K562 (cell line): ENCODE measurements around the gene GJC2. TPM values are rescaled to one million over a fixed set of nuclear protein-coding genes. Genes with fewer than 3 reads are reported as not detected.

Experiments
- ATAC-seq: fragments of 200-7000 bp; cut with Tn5 transposase; 3 replicates; pipeline ENCODE4 v1.9.1; 2020; ENCODE audit warnings: moderate library complexity
- BruUV-seq: library from RNA; stranded (reverse); fragments of 400-500 nt; replicated peaks from 2 replicates; lab custom pipeline; 2021; lab: Mats Ljungman, UMichigan
- CTCF ChIA-PET: fragments of 300-600 bp; formaldehyde crosslinking; extraction: SDS; loops from one replicate; lab custom pipeline; 2021; ENCODE audit warnings: low intra/inter-chr PET ratio; lab: Yijun Ruan, JAX
- POLR2A ChIA-PET: fragments of 300-600, 350-650 bp; sonication (Branson Sonifier 250); formaldehyde crosslinking; extraction: SDS; loops from one replicate; lab custom pipeline; 2021; ENCODE audit warnings: antibody characterized with exemption, inconsistent platforms; lab: Yijun Ruan, JAX
- DNase-seq, 4 experiments: peaks; one replicate each; pipeline versions ENCODE4 v3.0.0 to v3.0.0-alpha.2; 2011 to 2018; ENCODE audit warnings: low spot score in 3 of 4, mixed read lengths in 3 of 4; ENCODE audit errors: extremely low read depth in 1 of 4
- FAIRE-seq: peaks from 2 replicates; lab custom pipeline; 2011; peaks lifted over from hg19 to GRCh38; lab: Jason Lieb, UNC
- H2AFZ ChIP-seq: 2 replicates; pipeline ENCODE4 v1.6.0; 2011; ENCODE audit warnings: low read depth, low read length, control low read depth, inconsistent platforms
- H3K27ac ChIP-seq: fragments of 200-600 bp; 3 replicates; pipeline ENCODE4 v1.8.0; 2011; ENCODE audit warnings: low read depth, mild to moderate bottlenecking, control low read depth, inconsistent platforms, low read length, moderate library complexity, mixed read lengths; ENCODE audit errors: extremely low read depth
- H3K27me3 ChIP-seq, 2 experiments: fragments of 300-600 bp in 1 of 2; 2 replicates in 1 of 2; 3 replicates in 1 of 2; pipeline versions ENCODE4 v1.6.0 to v1.8.0; 2011; ENCODE audit warnings: inconsistent platforms in 2 of 2, low read length in 2 of 2, mild to moderate bottlenecking in 1 of 2, mixed read lengths in 1 of 2, moderate library complexity in 1 of 2; ENCODE audit not compliant: control insufficient read depth in 2 of 2, insufficient read depth in 2 of 2
- H3K36me3 ChIP-seq: fragments of 300-600 bp; 3 replicates; pipeline ENCODE4 v1.8.0; 2011; ENCODE audit warnings: mild to moderate bottlenecking, low read length, inconsistent platforms; ENCODE audit not compliant: control insufficient read depth, insufficient read depth
- H3K4me1 ChIP-seq, 2 experiments: fragments of 200-600 bp in 1 of 2; replicated peaks in 1 of 2; 2 replicates in 1 of 2; 3 replicates in 1 of 2; pipeline versions ENCODE4 v1.5.1 to v1.8.0; 2011; ENCODE audit warnings: inconsistent platforms in 2 of 2, low read length in 2 of 2, mild to moderate bottlenecking in 1 of 2, mixed read lengths in 1 of 2, moderate library complexity in 1 of 2; ENCODE audit not compliant: control insufficient read depth in 2 of 2, insufficient read depth in 2 of 2
- H3K4me2 ChIP-seq: 2 replicates; pipeline ENCODE4 v1.6.1; 2011; ENCODE audit warnings: low read length, control low read depth, inconsistent platforms, mixed read lengths; ENCODE audit not compliant: insufficient read depth
- H3K4me3 ChIP-seq: fragments of 200-600 bp; sonication (generic), shearing (Covaris generic); 2 replicates; pipeline ENCODE4 v1.5.1; 2016; ENCODE audit warnings: control low read depth, inconsistent platforms
- H3K79me2 ChIP-seq: fragments of 200-600 bp; 3 replicates; pipeline ENCODE4 v1.8.0; 2011; ENCODE audit warnings: low read length, inconsistent platforms; ENCODE audit not compliant: control insufficient read depth, insufficient read depth
- H3K9ac ChIP-seq, 2 experiments: 2 replicates each; pipeline versions ENCODE4 v1.6.0 to v1.6.1; 2011; ENCODE audit warnings: low read depth in 2 of 2, low read length in 2 of 2, control low read depth in 1 of 2, inconsistent platforms in 1 of 2, mild to moderate bottlenecking in 1 of 2, mixed read lengths in 1 of 2; ENCODE audit not compliant: insufficient read depth in 1 of 2
- H3K9me1 ChIP-seq: one replicate; pipeline ENCODE4 v1.6.0; 2011; ENCODE audit warnings: inconsistent platforms, mild to moderate bottlenecking, low read length, moderate library complexity; ENCODE audit not compliant: control insufficient read depth, insufficient read depth
- H3K9me3 ChIP-seq: replicated peaks from 2 replicates; pipeline ENCODE4 v1.5.1; 2011; ENCODE audit warnings: low read depth, low read length, inconsistent platforms; ENCODE audit not compliant: control insufficient read depth, insufficient read depth
- H4K20me1 ChIP-seq: replicated peaks from 2 replicates; pipeline ENCODE4 v1.6.1; 2011; ENCODE audit warnings: low read length, inconsistent platforms, mixed read lengths; ENCODE audit not compliant: control insufficient read depth, insufficient read depth
- BMI1 ChIP-seq: fragments of 150-350 bp; IDR thresholded peaks from 2 replicates; pipeline ENCODE4 v1.6.1; 2014; ENCODE audit warnings: low read length
- MYNN ChIP-seq, 2 experiments: sonication (generic); formaldehyde crosslinking in 1 of 2; IDR thresholded peaks; 2 replicates each; pipeline versions ENCODE4 v1.5.0 to v1.6.1; 2016 to 2020; ENCODE audit warnings: antibody characterized with exemption in 1 of 2, missing genetic modification reagents in 1 of 2
- NCOA4 ChIP-seq: fragments of 450-650 bp; IDR thresholded peaks from 2 replicates; pipeline ENCODE4 v1.6.1; 2018; ENCODE audit warnings: mild to moderate bottlenecking; ENCODE audit not compliant: partially characterized antibody
- POLR2G ChIP-seq: fragments of 200-400 bp; formaldehyde crosslinking; IDR thresholded peaks from 2 replicates; pipeline ENCODE4 v1.6.1; 2017; ENCODE audit warnings: low read depth, mild to moderate bottlenecking, antibody characterized with exemption, low read length, moderate library complexity
- RBM22 ChIP-seq: fragments of 200-400 bp; formaldehyde crosslinking; IDR thresholded peaks from 2 replicates; pipeline ENCODE4 v1.6.1; 2018; ENCODE audit warnings: low read length, low read depth; ENCODE audit not compliant: poor library complexity, severe bottlenecking
- TOE1 ChIP-seq, 2 experiments: fragments of 450-650 bp in 1 of 2; sonication (generic) in 1 of 2; formaldehyde crosslinking in 1 of 2; IDR thresholded peaks; 2 replicates each; pipeline versions ENCODE4 v1.7.1 to v1.8.0; 2016 to 2022; ENCODE audit warnings: borderline replicate concordance in 2 of 2, mild to moderate bottlenecking in 2 of 2, antibody characterized with exemption in 1 of 2, inconsistent platforms in 1 of 2, low read depth in 1 of 2, missing genetic modification reagents in 1 of 2, moderate library complexity in 1 of 2
- ZNF184 ChIP-seq: sonication (generic); formaldehyde crosslinking; IDR thresholded peaks from 2 replicates; pipeline ENCODE4 v1.5.0; 2020; ENCODE audit warnings: missing genetic modification reagents
- ZNF384 ChIP-seq: IDR thresholded peaks from 2 replicates; pipeline ENCODE4 v1.6.1; 2012; ENCODE audit warnings: low read depth, low read length, improper control_type of control experiment
- WGBS: fragments of 100-300 bp; shearing (Covaris generic); methylation state at CpG from one replicate; pipeline ENCODE4 v1.1.6; 2016; ENCODE audit warnings: low coverage, mixed read lengths; ENCODE audit not compliant: insufficient coverage; ENCODE audit errors: missing lambda C conversion rate; 5-methylcytosine and 5-hydroxymethylcytosine counted together
- in situ Hi-C: fragments of 300-500 bp; cut with MboI; formaldehyde crosslinking; loops from 4 replicates; pipeline ENCODE4 v1.15.0; 2018; ENCODE audit warnings: inconsistent platforms, mixed read lengths
- intact Hi-C: fragments of 100-400 bp; cut with micrococcal nuclease; formaldehyde crosslinking; loops from 2 replicates; pipeline ENCODE4 v1.14.2; 2022
- polyA plus RNA-seq, 8 experiments: library from polyadenylated mRNA; depleted of rRNA in 4 of 8; stranded (reverse) in 5 of 8; unstranded in 3 of 8; fragments of >200 nt; fragmentation: Nextera tagmentation in 2 of 8; fragmentation: Illumina TruSeq in 1 of 8; extraction: Ambion mirVana in 2 of 8; extraction: Trizol in 1 of 8; gene quantifications; 2 replicates each; pipeline versions ENCODE4 v1.2.1 to v1.2.3, GENCODE V29; 2011 to 2014; ENCODE audit warnings: inconsistent platforms in 1 of 8, missing spikeins in 1 of 8
- total RNA-seq, 7 experiments: library from RNA; depleted of rRNA in 6 of 7; stranded (reverse); fragments of >200 nt in 6 of 7; fragmentation: Illumina TruSeq in 2 of 7; extraction: Trizol in 2 of 7; gene quantifications; 2 replicates each; pipeline versions ENCODE4 v1.2.1 to v1.2.3, GENCODE V29; 2011 to 2021; ENCODE audit warnings: low replicate concordance in 1 of 7
- TF ChIP-seq, protein P1 (sequence below), 3 experiments: fragments of 200-800 bp in 1 of 3; sonication (Bioruptor generic) in 1 of 3; sonication (generic) in 1 of 3; formaldehyde crosslinking in 1 of 3; IDR thresholded peaks; 2 replicates each; pipeline versions ENCODE4 v1.6.1 to v1.8.0; 2016 to 2022; ENCODE audit warnings: mild to moderate bottlenecking in 2 of 3, missing compliant biosample characterization in 2 of 3, missing genetic modification characterization in 2 of 3, missing genetic modification reagents in 1 of 3
- TF ChIP-seq, protein P2 (sequence below): fragments of 450-650 bp; IDR thresholded peaks from 2 replicates; pipeline ENCODE4 v1.6.1; 2016; ENCODE audit warnings: low read depth

Gene GJC2
- total and polyA plus RNA-seq, 9 of the 15 experiments (the other 6 are each of a cell fraction or from before 2014, with no cell fraction given), result 0.03 to 0.62 (median 0.11) TPM; not detected in 2

DNA sequence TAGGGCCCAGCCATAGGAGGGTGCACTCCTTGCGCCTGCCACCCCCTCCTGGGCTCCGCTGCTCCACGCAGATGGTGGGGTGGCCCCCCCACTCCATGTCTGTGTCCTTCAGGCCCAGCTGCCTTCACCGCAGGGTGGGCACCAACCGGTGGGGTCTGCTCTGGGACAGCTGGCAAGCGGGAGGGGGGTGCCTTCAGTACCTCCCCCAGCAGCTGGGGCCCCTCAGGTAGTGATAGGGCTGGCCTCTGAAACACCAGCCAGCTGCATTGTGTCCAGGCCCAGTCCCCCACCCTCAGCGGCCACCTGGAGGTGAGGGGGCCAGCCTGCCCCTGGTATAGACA is 360 bp downstream of the GJC2 start:
- Histone ChIP-seq H3K9me1 (peaks cover 10% of the 10 kb centered on the region), H3K9me3 (no peaks in the 10 kb centered on the region), H4K20me1 (peaks cover 24% of the 10 kb centered on the region), H2AFZ (no peak overlapping the region), H3K4me2 (no peak overlapping the region; the same call in 1 of the 2 replicates), H3K4me1 (peaks cover 32 to 82% of the 10 kb centered on the region in 2 experiments), H3K36me3 (peaks cover 39% of the 10 kb centered on the region; the same call in 2 of the 3 replicates), H3K27ac (peak overlapping the region; percentile 62), H3K27me3 (no peaks in the 10 kb centered on the region), H3K9ac (peak overlapping the region; percentile 31 to 91; a peak in 3 of 4 replicates), H3K79me2 (peaks cover 47% of the 10 kb centered on the region), H3K4me3 (no peak overlapping the region)
- intact Hi-C loops (no loop called here), in situ Hi-C loops (no loop called here)
- 79% methylated on average over 7 of the region's 7 CpGs for WGBS
- FAIRE-seq (no peak), DNase-seq (peak in 2 of 4 experiments; percentile 35 to 37), ATAC-seq (peak; percentile 2)
- no TSS peak for BruUV-seq
- ChIA-PET POLR2A (interaction anchor here (0.6 to 4.2 kb wide), 3 partner anchors 9 to 49 kb away, joined by 3 to 46 read pairs (median 11); partner anchors contain the start of genes GUK1 and IBA57), CTCF (no interaction called here)
- TF ChIP-seq, protein P1, sequence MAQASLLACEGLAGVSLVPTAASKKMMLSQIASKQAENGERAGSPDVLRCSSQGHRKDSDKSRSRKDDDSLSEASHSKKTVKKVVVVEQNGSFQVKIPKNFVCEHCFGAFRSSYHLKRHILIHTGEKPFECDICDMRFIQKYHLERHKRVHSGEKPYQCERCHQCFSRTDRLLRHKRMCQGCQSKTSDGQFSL (CRISPR knock-in tag; IDR thresholded peaks at IDR 0.05), result 0 out of 2 replicates have a peak, but pooled peaks have one; percentile 28
- TF ChIP-seq, protein P1 (tag; IDR thresholded peaks at IDR 0.05), result 0 out of 4 replicates have a peak, but pooled peaks of 1 of the 2 experiments have one; percentile 51
- TF ChIP-seq NCOA4, result no peak
- TF ChIP-seq MYNN (IDR thresholded peaks at IDR 0.05), result 0 out of 2 replicates have a peak, but pooled peaks have one; percentile 9
- TF ChIP-seq MYNN (CRISPR knock-in tag; IDR thresholded peaks at IDR 0.05), result no peak
- TF ChIP-seq RBM22, result peak; percentile 58
- TF ChIP-seq, protein P2, sequence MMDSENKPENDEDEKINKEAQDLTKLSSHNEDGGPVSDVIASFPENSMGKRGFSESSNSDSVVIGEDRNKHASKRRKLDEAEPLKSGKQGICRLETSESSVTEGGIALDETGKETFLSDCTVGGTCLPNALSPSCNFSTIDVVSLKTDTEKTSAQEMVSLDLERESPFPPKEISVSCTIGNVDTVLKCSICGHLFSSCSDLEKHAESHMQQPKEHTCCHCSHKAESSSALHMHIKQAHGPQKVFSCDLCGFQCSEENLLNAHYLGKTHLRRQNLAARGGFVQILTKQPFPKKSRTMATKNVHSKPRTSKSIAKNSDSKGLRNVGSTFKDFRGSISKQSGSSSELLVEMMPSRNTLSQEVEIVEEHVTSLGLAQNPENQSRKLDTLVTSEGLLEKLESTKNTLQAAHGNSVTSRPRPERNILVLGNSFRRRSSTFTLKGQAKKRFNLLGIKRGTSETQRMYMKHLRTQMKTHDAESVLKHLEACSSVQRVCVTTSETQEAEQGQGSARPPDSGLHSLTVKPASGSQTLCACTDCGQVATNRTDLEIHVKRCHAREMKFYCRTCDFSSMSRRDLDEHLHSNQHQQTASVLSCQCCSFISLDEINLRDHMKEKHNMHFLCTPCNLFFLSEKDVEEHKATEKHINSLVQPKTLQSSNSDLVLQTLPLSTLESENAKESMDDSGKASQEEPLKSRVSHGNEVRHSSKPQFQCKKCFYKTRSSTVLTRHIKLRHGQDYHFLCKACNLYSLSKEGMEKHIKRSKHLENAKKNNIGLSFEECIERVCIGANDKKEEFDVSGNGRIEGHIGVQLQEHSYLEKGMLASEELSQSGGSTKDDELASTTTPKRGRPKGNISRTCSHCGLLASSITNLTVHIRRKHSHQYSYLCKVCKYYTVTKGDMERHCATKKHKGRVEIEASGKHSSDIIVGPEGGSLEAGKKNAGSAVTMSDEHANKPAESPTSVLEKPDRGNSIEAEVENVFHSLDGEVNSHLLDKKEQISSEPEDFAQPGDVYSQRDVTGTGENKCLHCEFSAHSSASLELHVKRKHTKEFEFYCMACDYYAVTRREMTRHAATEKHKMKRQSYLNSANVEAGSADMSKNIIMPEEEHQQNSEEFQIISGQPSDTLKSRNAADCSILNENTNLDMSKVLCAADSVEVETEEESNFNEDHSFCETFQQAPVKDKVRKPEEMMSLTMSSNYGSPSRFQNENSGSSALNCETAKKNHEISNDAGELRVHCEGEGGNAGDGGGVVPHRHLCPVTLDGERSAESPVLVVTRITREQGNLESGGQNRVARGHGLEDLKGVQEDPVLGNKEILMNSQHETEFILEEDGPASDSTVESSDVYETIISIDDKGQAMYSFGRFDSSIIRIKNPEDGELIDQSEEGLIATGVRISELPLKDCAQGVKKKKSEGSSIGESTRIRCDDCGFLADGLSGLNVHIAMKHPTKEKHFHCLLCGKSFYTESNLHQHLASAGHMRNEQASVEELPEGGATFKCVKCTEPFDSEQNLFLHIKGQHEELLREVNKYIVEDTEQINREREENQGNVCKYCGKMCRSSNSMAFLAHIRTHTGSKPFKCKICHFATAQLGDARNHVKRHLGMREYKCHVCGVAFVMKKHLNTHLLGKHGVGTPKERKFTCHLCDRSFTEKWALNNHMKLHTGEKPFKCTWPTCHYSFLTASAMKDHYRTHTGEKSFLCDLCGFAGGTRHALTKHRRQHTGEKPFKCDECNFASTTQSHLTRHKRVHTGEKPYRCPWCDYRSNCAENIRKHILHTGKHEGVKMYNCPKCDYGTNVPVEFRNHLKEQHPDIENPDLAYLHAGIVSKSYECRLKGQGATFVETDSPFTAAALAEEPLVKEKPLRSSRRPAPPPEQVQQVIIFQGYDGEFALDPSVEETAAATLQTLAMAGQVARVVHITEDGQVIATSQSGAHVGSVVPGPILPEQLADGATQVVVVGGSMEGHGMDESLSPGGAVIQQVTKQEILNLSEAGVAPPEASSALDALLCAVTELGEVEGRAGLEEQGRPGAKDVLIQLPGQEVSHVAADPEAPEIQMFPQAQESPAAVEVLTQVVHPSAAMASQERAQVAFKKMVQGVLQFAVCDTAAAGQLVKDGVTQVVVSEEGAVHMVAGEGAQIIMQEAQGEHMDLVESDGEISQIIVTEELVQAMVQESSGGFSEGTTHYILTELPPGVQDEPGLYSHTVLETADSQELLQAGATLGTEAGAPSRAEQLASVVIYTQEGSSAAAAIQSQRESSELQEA, result no peak
- TF ChIP-seq BMI1, result no peak
- TF ChIP-seq POLR2G, result peak; percentile 71
- TF ChIP-seq ZNF184 (CRISPR knock-in tag), result no peak
- TF ChIP-seq TOE1 (IDR thresholded peaks at IDR 0.05; ENCODE audit: borderline replicate concordance), result no peak
- TF ChIP-seq TOE1 (CRISPR knock-in tag; IDR thresholded peaks at IDR 0.05; ENCODE audit: borderline replicate concordance, low read depth), result no peak
- TF ChIP-seq ZNF384, result no peak
